ENCODE measurements around the gene SP7. TPM values are rescaled to one million over a fixed set of nuclear protein-coding genes. Genes with fewer than 3 reads are reported as not detected.

The SP7 gene
- total RNA-seq, 1 donor from 2014 or later = not detected

- Mint-ChIP-seq H3K27ac (no peak overlapping the region), H3K27me3 (no peaks in the 10 kb centered on the region), H3K9me3 (no peaks in the 10 kb centered on the region), H3K36me3 (ENCODE audit: low read depth) (no peaks in the 10 kb centered on the region), H3K4me3 (no peak overlapping the region), H3K4me1 (peaks cover 4% of the 10 kb centered on the region)
- intact Hi-C loops (cut with micrococcal nuclease) = loop anchor here (1.0 to 2.0 kb wide), 8 partner anchors 19 to 221 kb away; partner anchors contain the start of genes AAAS and ESPL1
- DNase-seq (peak; percentile 53), ATAC-seq (ENCODE audit: low read depth) (peak; percentile 100)
- ChIA-PET CTCF (interaction anchor here (0.9 to 14.7 kb wide), 13 partner anchors 10 to 223 kb away, joined by 3 to 298 read pairs (median 4); partner anchors contain the start of genes AAAS, ESPL1 and ITGB7), POLR2A (interaction anchor here (1.0 to 2.4 kb wide), 5 partner anchors 67 to 79 kb away, joined by 3 to 10 read pairs (median 4); no protein-coding TSS in a partner anchor)
- TF ChIP-seq, protein P1, sequence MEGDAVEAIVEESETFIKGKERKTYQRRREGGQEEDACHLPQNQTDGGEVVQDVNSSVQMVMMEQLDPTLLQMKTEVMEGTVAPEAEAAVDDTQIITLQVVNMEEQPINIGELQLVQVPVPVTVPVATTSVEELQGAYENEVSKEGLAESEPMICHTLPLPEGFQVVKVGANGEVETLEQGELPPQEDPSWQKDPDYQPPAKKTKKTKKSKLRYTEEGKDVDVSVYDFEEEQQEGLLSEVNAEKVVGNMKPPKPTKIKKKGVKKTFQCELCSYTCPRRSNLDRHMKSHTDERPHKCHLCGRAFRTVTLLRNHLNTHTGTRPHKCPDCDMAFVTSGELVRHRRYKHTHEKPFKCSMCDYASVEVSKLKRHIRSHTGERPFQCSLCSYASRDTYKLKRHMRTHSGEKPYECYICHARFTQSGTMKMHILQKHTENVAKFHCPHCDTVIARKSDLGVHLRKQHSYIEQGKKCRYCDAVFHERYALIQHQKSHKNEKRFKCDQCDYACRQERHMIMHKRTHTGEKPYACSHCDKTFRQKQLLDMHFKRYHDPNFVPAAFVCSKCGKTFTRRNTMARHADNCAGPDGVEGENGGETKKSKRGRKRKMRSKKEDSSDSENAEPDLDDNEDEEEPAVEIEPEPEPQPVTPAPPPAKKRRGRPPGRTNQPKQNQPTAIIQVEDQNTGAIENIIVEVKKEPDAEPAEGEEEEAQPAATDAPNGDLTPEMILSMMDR (IDR thresholded peaks at IDR 0.05) = no peak
Observed at GRCh38 chr12:53287741-53288216, 48.4 kb downstream of the SP7 start.

DNA sequence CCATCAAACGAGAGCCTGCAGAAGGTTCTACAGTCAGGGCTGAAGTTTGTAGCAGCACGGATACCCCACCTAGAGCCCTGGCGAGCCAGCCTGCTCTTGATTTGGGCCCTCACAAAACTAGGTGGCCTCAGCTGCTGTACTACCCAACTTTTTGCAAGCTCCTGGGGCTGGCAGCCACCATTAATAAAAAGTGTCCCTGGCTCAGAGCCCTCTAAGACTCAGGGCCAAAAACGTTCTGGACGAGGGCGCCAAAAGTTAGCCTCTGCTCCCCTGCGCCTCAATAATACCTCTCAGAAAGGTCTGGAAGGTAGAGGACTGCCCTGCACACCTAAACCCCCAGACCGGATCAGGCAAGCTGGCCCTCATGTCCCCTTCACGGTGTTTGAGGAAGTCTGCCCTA lies 49.7 kb downstream of the SP7 start:
- Mint-ChIP-seq H3K27me3 (no peaks in the 10 kb centered on the region), H3K4me1 (peaks cover 4% of the 10 kb centered on the region), H3K27ac (no peak overlapping the region), H3K36me3 (ENCODE audit: low read depth) (peaks cover 3% of the 10 kb centered on the region), H3K9me3 (no peaks in the 10 kb centered on the region), H3K4me3 (no peak overlapping the region)
- DNase-seq (no peak), ATAC-seq (ENCODE audit: low read depth) (no peak)
- CTCF ChIA-PET = interaction anchor here (1.0 to 14.7 kb wide), 5 partner anchors 9 to 221 kb away, joined by 4 to 298 read pairs (median 27); partner anchors contain the start of genes ESPL1, ITGB7 and PFDN5
- intact Hi-C loops (cut with micrococcal nuclease) = loop anchor here (2.0 kb wide), 1 partner anchor 66 kb away; no protein-coding TSS in a partner anchor
- POLR2A ChIA-PET = interaction anchor here (0.6 to 2.4 kb wide), 5 partner anchors 13 to 136 kb away, joined by 3 to 10 read pairs (median 4); partner anchors contain the start of gene MYG1
- TF ChIP-seq, protein P1 (IDR thresholded peaks at IDR 0.05) = no peak

DNA sequence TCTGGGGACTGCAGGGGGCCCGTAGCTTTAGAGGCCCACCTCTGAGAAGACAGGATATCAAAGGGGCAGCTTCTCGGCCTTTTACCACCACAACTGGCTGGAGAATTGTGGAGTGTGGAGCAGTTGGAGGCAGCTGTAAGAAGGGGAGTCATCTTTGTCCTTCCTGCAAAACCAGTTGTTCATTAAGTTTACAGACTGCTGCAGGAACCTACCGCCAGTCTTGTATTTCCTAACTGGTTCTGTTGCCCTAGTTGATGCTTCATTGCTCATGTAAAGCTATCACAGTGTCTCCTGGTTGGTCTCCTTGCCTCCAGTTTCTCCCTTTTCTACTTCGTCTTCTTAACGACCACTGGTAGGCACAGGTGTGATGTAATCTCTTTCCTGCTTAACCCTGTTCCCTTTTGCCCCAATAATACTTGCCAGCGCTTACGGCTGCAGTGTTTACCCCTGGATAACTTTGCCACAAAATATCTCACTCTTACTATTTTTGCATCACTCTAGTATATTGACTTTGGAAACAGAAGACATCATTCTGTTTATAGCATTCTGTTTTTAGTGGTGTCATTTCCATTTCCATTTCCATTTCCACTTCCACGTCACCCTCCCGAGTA lies 56.2 kb downstream of the SP7 start:
- DNase-seq = no peak
- H3K36me3 Mint-ChIP-seq (ENCODE audit: low read depth) = peaks cover 3% of the 10 kb centered on the region
- no peak for ATAC-seq (ENCODE audit: low read depth)
- no peaks in the 10 kb centered on the region for H3K4me1 Mint-ChIP-seq
- intact Hi-C loops (cut with micrococcal nuclease) = no loop called here
- no peaks in the 10 kb centered on the region for H3K9me3 Mint-ChIP-seq
- ChIA-PET POLR2A (interaction anchor here (1.0 to 1.2 kb wide), 2 partner anchors 59 to 66 kb away, joined by 3 read pairs; no protein-coding TSS in a partner anchor), CTCF (interaction anchor here (0.8 to 1.6 kb wide), 5 partner anchors 11 to 90 kb away, joined by 3 to 4 read pairs (median 3); partner anchors contain the start of gene ESPL1)
- H3K4me3 Mint-ChIP-seq = no peak overlapping the region
- TF ChIP-seq, protein P1 (IDR thresholded peaks at IDR 0.05) = no peak
- H3K27me3 Mint-ChIP-seq = no peaks in the 10 kb centered on the region
- no peak overlapping the region for H3K27ac Mint-ChIP-seq

- DNase-seq (no peak), ATAC-seq (ENCODE audit: low read depth) (no peak)
- ChIA-PET CTCF (interaction anchor here (0.8 to 1.6 kb wide), 7 partner anchors 11 to 120 kb away, joined by 3 to 4 read pairs (median 3); partner anchors contain the start of genes AAAS and ESPL1), POLR2A (interaction anchor here (1.0 to 1.4 kb wide), 4 partner anchors 16 to 66 kb away, joined by 3 to 4 read pairs (median 4); partner anchors contain the start of gene PFDN5)
- Mint-ChIP-seq H3K9me3 (no peaks in the 10 kb centered on the region), H3K36me3 (ENCODE audit: low read depth) (peaks cover 3% of the 10 kb centered on the region), H3K4me1 (no peaks in the 10 kb centered on the region), H3K27me3 (no peaks in the 10 kb centered on the region), H3K27ac (no peak overlapping the region), H3K4me3 (no peak overlapping the region)
- TF ChIP-seq, protein P1 (IDR thresholded peaks at IDR 0.05) = no peak
- intact Hi-C loops (cut with micrococcal nuclease) = no loop called here
Observed at GRCh38 chr12:53279283-53279869, 56.8 kb downstream of the SP7 start.
